ENCODE results near the gene KRTAP4-5.

- no peak for TF ChIP-seq CTCF (IDR thresholded peaks at IDR 0.05)
- TF ChIP-seq NR2C2 (CRISPR knock-in tag; IDR thresholded peaks at IDR 0.05): no peak
- no peak for TF ChIP-seq TEAD4 (CRISPR knock-in tag; IDR thresholded peaks at IDR 0.05)
Observed at GRCh38 chr17:41160648-41161047, 11.0 kb upstream of the KRTAP4-5 start, which contains the start of gene KRTAP4-4.
